Sigmoid colon (tissue), 3 donors: ENCODE results near the gene WDFY1.

Experiments used
- POLR2A ChIP-seq, 2 donors: fragments of 450-650 bp; IDR thresholded peaks; one replicate each; pipeline ENCODE4 v1.6.1; 2016; ENCODE audit warnings: antibody characterized with exemption in 2 of 2, mild to moderate bottlenecking in 2 of 2, moderate library complexity in 2 of 2
- TF ChIP-seq, protein P1 (sequence below), 4 experiments: fragments of 450-650 bp in 3 of 4; fragments of 200-600 bp in 1 of 4; IDR thresholded peaks; one replicate each; pipeline ENCODE4 v1.5.1; 2016 to 2019; ENCODE audit warnings: antibody characterized with exemption in 4 of 4, mild to moderate bottlenecking in 3 of 4, moderate library complexity in 2 of 4

DNA sequence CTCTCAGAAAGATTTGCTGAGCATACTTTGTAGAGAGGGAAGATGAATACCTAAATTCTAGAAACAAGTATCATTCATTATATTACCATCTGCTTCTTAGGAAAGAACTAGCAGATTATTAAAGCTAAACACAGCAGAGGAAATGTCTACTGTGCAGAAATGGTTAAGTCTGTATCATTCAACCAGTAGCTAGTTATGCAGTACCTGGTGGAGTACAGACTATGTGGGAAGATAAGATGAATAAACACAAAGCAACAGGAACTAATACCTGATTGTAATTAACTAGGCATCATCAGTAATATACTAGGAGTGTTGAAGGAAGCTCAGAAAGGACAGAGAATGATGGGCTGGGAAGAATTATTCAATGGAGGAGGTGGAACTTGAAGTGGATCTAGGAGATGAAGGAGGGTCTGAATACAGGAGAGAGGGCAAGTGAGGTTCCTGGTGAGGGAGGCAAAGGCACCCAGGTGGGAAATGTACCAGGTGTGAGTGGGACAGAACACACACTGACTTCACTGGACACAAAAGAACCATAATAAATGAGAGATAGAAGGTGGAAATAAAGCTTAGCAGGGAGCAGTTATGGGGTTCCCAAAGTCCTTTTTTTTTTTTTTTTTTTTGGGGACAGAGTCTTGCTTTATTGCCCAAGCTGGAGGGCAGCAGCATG is 9.5 kb downstream of the WDFY1 start:
- TF ChIP-seq, protein P1, sequence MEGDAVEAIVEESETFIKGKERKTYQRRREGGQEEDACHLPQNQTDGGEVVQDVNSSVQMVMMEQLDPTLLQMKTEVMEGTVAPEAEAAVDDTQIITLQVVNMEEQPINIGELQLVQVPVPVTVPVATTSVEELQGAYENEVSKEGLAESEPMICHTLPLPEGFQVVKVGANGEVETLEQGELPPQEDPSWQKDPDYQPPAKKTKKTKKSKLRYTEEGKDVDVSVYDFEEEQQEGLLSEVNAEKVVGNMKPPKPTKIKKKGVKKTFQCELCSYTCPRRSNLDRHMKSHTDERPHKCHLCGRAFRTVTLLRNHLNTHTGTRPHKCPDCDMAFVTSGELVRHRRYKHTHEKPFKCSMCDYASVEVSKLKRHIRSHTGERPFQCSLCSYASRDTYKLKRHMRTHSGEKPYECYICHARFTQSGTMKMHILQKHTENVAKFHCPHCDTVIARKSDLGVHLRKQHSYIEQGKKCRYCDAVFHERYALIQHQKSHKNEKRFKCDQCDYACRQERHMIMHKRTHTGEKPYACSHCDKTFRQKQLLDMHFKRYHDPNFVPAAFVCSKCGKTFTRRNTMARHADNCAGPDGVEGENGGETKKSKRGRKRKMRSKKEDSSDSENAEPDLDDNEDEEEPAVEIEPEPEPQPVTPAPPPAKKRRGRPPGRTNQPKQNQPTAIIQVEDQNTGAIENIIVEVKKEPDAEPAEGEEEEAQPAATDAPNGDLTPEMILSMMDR (IDR thresholded peaks at IDR 0.05), result no peak
- no peak for TF ChIP-seq POLR2A (IDR thresholded peaks at IDR 0.05)
